IMR-90 (cell line): ENCODE measurements around the gene MAML3. TPM values are rescaled to one million over a fixed set of nuclear protein-coding genes. Genes with fewer than 3 reads are reported as not detected.

Experiments used
- ATAC-seq: fragments of 200-7000 bp; cut with Tn5 transposase; 2 replicates; pipeline ENCODE4 v1.9.1; 2020; ENCODE audit warnings: low read depth, mild to moderate bottlenecking, moderate library complexity
- BruUV-seq: library from RNA; stranded (reverse); fragments of 400-500 nt; replicated peaks from 2 replicates; lab custom pipeline; 2021; lab: Mats Ljungman, UMichigan
- CTCF ChIA-PET: fragments of 300-600 bp; formaldehyde crosslinking; extraction: SDS; loops from one replicate; lab custom pipeline; 2021; ENCODE audit warnings: antibody characterized with exemption; lab: Yijun Ruan, JAX
- POLR2A ChIA-PET: fragments of 300-600 bp; sonication (Branson Sonifier 250); formaldehyde crosslinking; loops from one replicate; lab custom pipeline; 2022; ENCODE audit warnings: antibody characterized with exemption; ENCODE audit not compliant: unreplicated experiment; lab: Charles Lee
- DNase-seq: peaks from one replicate; pipeline ENCODE4 v3.0.0; 2013
- H2AFZ ChIP-seq: replicated peaks from 2 replicates; pipeline ENCODE3; 2013; ENCODE audit warnings: low read length, mild to moderate bottlenecking; ENCODE audit not compliant: poor library complexity
- H2AK5ac ChIP-seq: 2 replicates; pipeline ENCODE4 v1.6.1; 2013; ENCODE audit warnings: low read depth, low read length, inconsistent platforms
- H2AK9ac ChIP-seq: replicated peaks from 2 replicates; pipeline ENCODE3; 2013; ENCODE audit warnings: mild to moderate bottlenecking, low read depth, low read length, moderate library complexity; ENCODE audit not compliant: poor library complexity
- H2BK120ac ChIP-seq: 2 replicates; pipeline ENCODE4 v1.6.1; 2013; ENCODE audit warnings: low read depth, low read length, inconsistent platforms
- H2BK15ac ChIP-seq: 3 replicates; pipeline ENCODE4 v1.6.1; 2013; ENCODE audit warnings: low read depth, low read length, inconsistent platforms
- H2BK20ac ChIP-seq: 2 replicates; pipeline ENCODE4 v1.6.1; 2013; ENCODE audit warnings: low read depth, mild to moderate bottlenecking, inconsistent platforms, low read length, moderate library complexity
- H2BK5ac ChIP-seq: 2 replicates; pipeline ENCODE4 v1.6.1; 2013; ENCODE audit warnings: mild to moderate bottlenecking, low read depth, low read length, inconsistent platforms; ENCODE audit not compliant: poor library complexity, severe bottlenecking
- H3K14ac ChIP-seq: replicated peaks from 2 replicates; pipeline ENCODE4 v1.6.1; 2013; ENCODE audit warnings: low read depth, low read length, inconsistent platforms
- H3K18ac ChIP-seq: 2 replicates; pipeline ENCODE4 v1.6.1; 2013; ENCODE audit warnings: low read depth, low read length, control low read depth
- H3K23ac ChIP-seq: 2 replicates; pipeline ENCODE4 v1.6.1; 2013; ENCODE audit warnings: low read depth, low read length, inconsistent platforms
- H3K27ac ChIP-seq: 2 replicates; pipeline ENCODE4 v1.5.1; 2013; ENCODE audit warnings: mild to moderate bottlenecking, control low read depth, low read length; ENCODE audit not compliant: insufficient read depth
- H3K27me3 ChIP-seq: 2 replicates; pipeline ENCODE4 v1.6.1; 2013; ENCODE audit warnings: low read length; ENCODE audit not compliant: control insufficient read depth, insufficient read depth
- H3K36me3 ChIP-seq: 2 replicates; pipeline ENCODE4 v1.6.1; 2013; ENCODE audit warnings: low read length, mixed read lengths; ENCODE audit not compliant: control insufficient read depth, insufficient read depth
- H3K4ac ChIP-seq: 2 replicates; pipeline ENCODE4 v1.6.1; 2013; ENCODE audit warnings: low read depth, low read length, inconsistent platforms
- H3K4me1 ChIP-seq: 2 replicates; pipeline ENCODE4 v1.6.1; 2013; ENCODE audit warnings: low read length, mixed read lengths; ENCODE audit not compliant: control insufficient read depth, insufficient read depth
- H3K4me2 ChIP-seq: 2 replicates; pipeline ENCODE4 v1.6.1; 2013; ENCODE audit warnings: low read depth, mild to moderate bottlenecking, control low read depth, low read length, moderate library complexity
- H3K4me3 ChIP-seq: 2 replicates; pipeline ENCODE4 v1.5.1; 2013; ENCODE audit warnings: low read depth, mild to moderate bottlenecking, control low read depth, low read length, moderate library complexity; ENCODE audit not compliant: insufficient read depth
- H3K56ac ChIP-seq: 2 replicates; pipeline ENCODE4 v1.6.1; 2013; ENCODE audit warnings: low read length, inconsistent platforms; ENCODE audit not compliant: insufficient read depth; ENCODE audit errors: extremely low read depth
- H3K79me1 ChIP-seq, 2 experiments: 2 replicates each; pipeline ENCODE4 v1.6.1; 2013; ENCODE audit warnings: low read length in 2 of 2, inconsistent platforms in 1 of 2, low read depth in 1 of 2
- H3K9ac ChIP-seq: 2 replicates; pipeline ENCODE4 v1.6.1; 2013; ENCODE audit warnings: low read depth, low read length, control low read depth
- H3K9me1 ChIP-seq: 2 replicates; pipeline ENCODE4 v1.6.1; 2013; ENCODE audit warnings: low read length, inconsistent platforms; ENCODE audit not compliant: insufficient read depth
- H3K9me3 ChIP-seq: 2 replicates; pipeline ENCODE4 v1.6.1; 2013; ENCODE audit warnings: low read length; ENCODE audit not compliant: control insufficient read depth, insufficient read depth
- H4K20me1 ChIP-seq: 2 replicates; pipeline ENCODE4 v1.6.1; 2013; ENCODE audit warnings: low read length, inconsistent platforms; ENCODE audit not compliant: insufficient read depth
- H4K5ac ChIP-seq: 2 replicates; pipeline ENCODE4 v1.6.1; 2013; ENCODE audit warnings: mild to moderate bottlenecking, low read depth, low read length, control low read depth
- H4K8ac ChIP-seq, 2 experiments: 2 replicates each; pipeline ENCODE4 v1.6.1; 2013; ENCODE audit warnings: low read depth in 2 of 2, low read length in 2 of 2, control low read depth in 1 of 2, inconsistent platforms in 1 of 2
- H4K91ac ChIP-seq: 2 replicates; pipeline ENCODE4 v1.6.1; 2013; ENCODE audit warnings: low read depth, low read length, inconsistent platforms; ENCODE audit not compliant: insufficient read depth
- BHLHE40 ChIP-seq: fragments of 150-350 bp; IDR thresholded peaks from 2 replicates; pipeline ENCODE4 v1.6.1; 2016; ENCODE audit warnings: mild to moderate bottlenecking, low read depth, low read length
- CEBPB ChIP-seq: IDR thresholded peaks from 2 replicates; pipeline ENCODE4 v1.6.1; 2012; ENCODE audit warnings: low read depth, low read length, improper control_type of control experiment
- CHD1 ChIP-seq: IDR thresholded peaks from 2 replicates; pipeline ENCODE4 v1.6.1; 2012; ENCODE audit warnings: low read depth, low read length, improper control_type of control experiment
- FOS ChIP-seq: fragments of 150-350 bp; IDR thresholded peaks from 2 replicates; pipeline ENCODE4 v1.6.1; 2016; ENCODE audit warnings: low read depth, low read length
- MAFK ChIP-seq: IDR thresholded peaks from 2 replicates; pipeline ENCODE4 v1.6.1; 2012; ENCODE audit warnings: low read depth, low read length, improper control_type of control experiment
- MAZ ChIP-seq: IDR thresholded peaks from 2 replicates; pipeline ENCODE4 v1.6.1; 2012; ENCODE audit warnings: low read depth, mild to moderate bottlenecking, low read length, improper control_type of control experiment, moderate library complexity, borderline replicate concordance
- MXI1 ChIP-seq: IDR thresholded peaks from 2 replicates; pipeline ENCODE4 v1.6.1; 2012; ENCODE audit warnings: low read depth, mild to moderate bottlenecking, low read length, moderate library complexity, borderline replicate concordance
- NFE2L2 ChIP-seq: fragments of 150-350 bp; IDR thresholded peaks from 2 replicates; pipeline ENCODE4 v1.6.1; 2016; ENCODE audit warnings: low read depth, mild to moderate bottlenecking, low read length
- POLR2A ChIP-seq: IDR thresholded peaks from 2 replicates; pipeline ENCODE4 v1.6.1; 2012; ENCODE audit warnings: mild to moderate bottlenecking, low read depth, low read length
- RAD21 ChIP-seq: IDR thresholded peaks from 2 replicates; pipeline ENCODE4 v1.6.1; 2012; ENCODE audit warnings: low read length, improper control_type of control experiment
- RCOR1 ChIP-seq: IDR thresholded peaks from 2 replicates; pipeline ENCODE4 v1.6.1; 2012; ENCODE audit warnings: mild to moderate bottlenecking, low read length, improper control_type of control experiment; ENCODE audit not compliant: insufficient replicate concordance
- RFX5 ChIP-seq: IDR thresholded peaks from 2 replicates; pipeline ENCODE4 v1.8.0; 2012; ENCODE audit warnings: low read depth, mild to moderate bottlenecking, low read length, moderate library complexity
- SMC3 ChIP-seq: fragments of 150-350 bp; IDR thresholded peaks from 2 replicates; pipeline ENCODE4 v1.6.1; 2016; ENCODE audit warnings: low read depth, mild to moderate bottlenecking, antibody characterized with exemption, low read length, moderate library complexity
- USF2 ChIP-seq: fragments of 150-350 bp; IDR thresholded peaks from 2 replicates; pipeline ENCODE4 v1.6.1; 2017; ENCODE audit warnings: mild to moderate bottlenecking, antibody characterized with exemption, low read length, low read depth
- WGBS, 2 experiments: methylation state at CpG; one replicate each; pipeline versions ENCODE4 v1.1.5 to v1.1.7; 2013; ENCODE audit warnings: missing lambda C conversion rate in 2 of 2; ENCODE audit not compliant: insufficient read length in 1 of 2; ENCODE audit errors: extremely low coverage in 2 of 2; 5-methylcytosine and 5-hydroxymethylcytosine counted together
- dilution Hi-C: fragments of 300-500 bp; cut with HindIII; formaldehyde crosslinking; loops from one replicate; pipeline ENCODE4 v1.14.3; 2018; ENCODE audit warnings: low sequenced_read_pairs; ENCODE audit not compliant: unreplicated experiment
- in situ Hi-C: fragments of 300-500 bp; cut with MboI; formaldehyde crosslinking; loops from 3 replicates; pipeline ENCODE4 v1.14.3; 2019; ENCODE audit warnings: low sequenced_read_pairs, inconsistent platforms, mixed read lengths
- intact Hi-C: fragments of 100-400 bp; cut with micrococcal nuclease; formaldehyde crosslinking; loops from 2 replicates; pipeline ENCODE4 v1.10.0; 2022
- polyA plus RNA-seq, 3 experiments: library from polyadenylated mRNA; depleted of rRNA; stranded (reverse); fragments of >200 nt; gene quantifications; 2 replicates each; pipeline ENCODE4 v1.2.3, GENCODE V29; 2012; ENCODE audit warnings: low replicate concordance in 1 of 3
- total RNA-seq: library from RNA; depleted of rRNA; stranded (reverse); fragments of >200 nt; gene quantifications from 2 replicates; pipeline ENCODE4 v1.2.3, GENCODE V29; 2012
- TF ChIP-seq, protein P1 (sequence below): fragments of 150-350 bp; IDR thresholded peaks from 2 replicates; pipeline ENCODE4 v1.6.1; 2016; ENCODE audit warnings: low read depth, mild to moderate bottlenecking, low read length, moderate library complexity, borderline replicate concordance

MAML3 gene
- total and polyA plus RNA-seq, 2 of the 4 experiments (the other 2 are of a cell fraction) = 0.90 to 1.7 TPM

DNA sequence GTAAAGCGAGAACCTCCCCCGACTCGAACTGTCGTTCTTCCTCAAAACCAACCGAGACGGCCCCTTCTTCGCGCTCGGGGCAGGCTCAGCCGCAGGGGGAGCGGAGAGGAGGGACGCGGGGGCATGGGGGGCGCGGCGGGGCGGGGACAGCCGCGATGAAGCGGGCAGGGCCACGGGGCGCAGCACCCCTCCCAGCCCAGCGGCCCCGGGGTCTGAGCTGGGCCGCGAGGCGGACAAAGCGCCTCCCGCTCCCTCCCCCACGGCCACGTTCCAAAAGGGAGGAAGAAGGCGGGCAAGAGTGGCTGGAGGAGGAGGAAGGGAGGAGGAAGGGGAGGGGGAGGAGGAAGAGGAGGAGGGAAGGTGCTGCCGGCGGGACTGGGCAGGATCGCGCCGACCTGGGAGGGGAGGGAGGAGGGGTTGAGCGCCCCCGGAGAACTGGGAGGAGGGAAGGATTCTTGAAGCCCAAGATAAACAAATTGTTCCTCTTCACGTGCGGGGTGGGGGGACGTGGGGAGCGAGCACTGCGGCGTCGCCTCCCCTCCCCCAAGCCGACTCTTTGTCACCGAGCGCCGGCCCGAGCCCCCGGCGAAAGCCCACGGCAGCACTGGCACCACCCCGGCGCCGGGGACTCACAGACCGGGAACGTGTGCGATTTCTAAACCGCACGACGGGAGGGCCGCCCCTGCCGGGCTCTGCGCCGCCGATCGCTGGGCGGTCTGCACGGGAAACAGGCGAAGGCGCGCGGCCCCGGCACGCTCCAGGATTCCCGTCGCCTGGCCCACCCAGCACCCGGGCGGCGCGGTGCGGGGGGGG lies 2.9 kb downstream of the MAML3 start:
- no peaks in the 10 kb centered on the region for H3K36me3 ChIP-seq
- H3K23ac ChIP-seq = no peak overlapping the region
- H3K9ac ChIP-seq = peak overlapping the region; percentile 94
- peak overlapping the region; percentile 95 for H2AK9ac ChIP-seq
- DNase-seq (peak; percentile 97), ATAC-seq (peak; percentile 71)
- H4K5ac ChIP-seq = peak overlapping the region; percentile 19
- H2AFZ ChIP-seq = peak overlapping the region; percentile 96
- H3K4me2 ChIP-seq = peak overlapping the region; percentile 85
- H2BK5ac ChIP-seq = peak overlapping the region; percentile 92
- no peaks in the 10 kb centered on the region for H3K4me1 ChIP-seq
- no peaks in the 10 kb centered on the region for H3K9me3 ChIP-seq
- intact Hi-C loops = loop anchor here (1.0 to 5.0 kb wide), 5 partner anchors 99 to 701 kb away; no protein-coding TSS in a partner anchor
- in situ Hi-C loops = loop anchor here (5.0 to 10.0 kb wide), 4 partner anchors 101 to 416 kb away; no protein-coding TSS in a partner anchor
- dilution Hi-C loops = no loop called here
- H4K20me1 ChIP-seq = no peaks in the 10 kb centered on the region
- CTCF ChIA-PET = interaction anchor here (1.0 kb wide), 1 partner anchor 86 kb away, joined by 4 read pairs; no protein-coding TSS in a partner anchor
- peaks cover 0 to 12% of the 10 kb centered on the region in 2 experiments; a peak in 2 of 4 replicates for H3K79me1 ChIP-seq
- no peak overlapping the region for H2AK5ac ChIP-seq
- H3K4ac ChIP-seq = peak overlapping the region; percentile 93
- 0% methylated on average over 1 of the region's 84 CpGs; no CpG with 5 or more reads in 1 of the 2 experiments for WGBS, 2 experiments
- H4K8ac ChIP-seq = peak overlapping the region; percentile 19 to 91; a peak in 3 of 4 replicates
- peak overlapping the region; percentile 89 for H2BK120ac ChIP-seq
- POLR2A ChIA-PET = interaction anchor here (0.6 to 1.0 kb wide), 6 partner anchors 101 to 496 kb away, joined by 3 to 13 read pairs (median 3); partner anchors contain the start of gene MGST2
- peak overlapping the region; percentile 6; the same call in 1 of the 2 replicates for H2BK20ac ChIP-seq
- H3K56ac ChIP-seq = peak overlapping the region; percentile 85
- no TSS peak for BruUV-seq
- H3K9me1 ChIP-seq = no peaks in the 10 kb centered on the region
- H2BK15ac ChIP-seq = 0 out of 3 replicates have a peak overlapping the region, but pooled peaks have one; percentile 66
- peak overlapping the region; percentile 75 for H4K91ac ChIP-seq
- no peaks in the 10 kb centered on the region for H3K27me3 ChIP-seq
- peak overlapping the region; percentile 47; the same call in 1 of the 2 replicates for H3K18ac ChIP-seq
- peak overlapping the region; percentile 90 for H3K4me3 ChIP-seq
- H3K14ac ChIP-seq = peak overlapping the region; percentile 92
- peak overlapping the region; percentile 95 for H3K27ac ChIP-seq
- TF ChIP-seq RAD21 = no peak
- TF ChIP-seq, protein P1, sequence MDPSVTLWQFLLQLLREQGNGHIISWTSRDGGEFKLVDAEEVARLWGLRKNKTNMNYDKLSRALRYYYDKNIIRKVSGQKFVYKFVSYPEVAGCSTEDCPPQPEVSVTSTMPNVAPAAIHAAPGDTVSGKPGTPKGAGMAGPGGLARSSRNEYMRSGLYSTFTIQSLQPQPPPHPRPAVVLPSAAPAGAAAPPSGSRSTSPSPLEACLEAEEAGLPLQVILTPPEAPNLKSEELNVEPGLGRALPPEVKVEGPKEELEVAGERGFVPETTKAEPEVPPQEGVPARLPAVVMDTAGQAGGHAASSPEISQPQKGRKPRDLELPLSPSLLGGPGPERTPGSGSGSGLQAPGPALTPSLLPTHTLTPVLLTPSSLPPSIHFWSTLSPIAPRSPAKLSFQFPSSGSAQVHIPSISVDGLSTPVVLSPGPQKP = no peak
- TF ChIP-seq CEBPB = no peak
- peak; percentile 97 for TF ChIP-seq BHLHE40
- peak; percentile 91 for TF ChIP-seq MAZ
- TF ChIP-seq MAFK = no peak
- peak; percentile 38; the same call in 1 of the 2 replicates for TF ChIP-seq MXI1
- no peak for TF ChIP-seq RCOR1
- TF ChIP-seq CHD1 = no peak
- no peak for TF ChIP-seq NFE2L2
- TF ChIP-seq USF2 = no peak; the same call in 1 of the 2 replicates
- TF ChIP-seq SMC3 = 0 out of 2 replicates have a peak, but pooled peaks have one; percentile 13
- TF ChIP-seq FOS = peak; percentile 41; the same call in 1 of the 2 replicates
- no peak for TF ChIP-seq RFX5
- TF ChIP-seq POLR2A = peak; percentile 80
